ENCODE measurements around the gene F7. TPM values are rescaled to one million over a fixed set of nuclear protein-coding genes. Genes with fewer than 3 reads are reported as not detected.
"Not testable (repeated sequence)": the region's sequence is repeated elsewhere in the genome, so short reads cannot be mapped to it uniquely, and the experiment has no call there.

The F7 gene
- total RNA-seq, 1 donor from 2014 or later: not detected

DNA sequence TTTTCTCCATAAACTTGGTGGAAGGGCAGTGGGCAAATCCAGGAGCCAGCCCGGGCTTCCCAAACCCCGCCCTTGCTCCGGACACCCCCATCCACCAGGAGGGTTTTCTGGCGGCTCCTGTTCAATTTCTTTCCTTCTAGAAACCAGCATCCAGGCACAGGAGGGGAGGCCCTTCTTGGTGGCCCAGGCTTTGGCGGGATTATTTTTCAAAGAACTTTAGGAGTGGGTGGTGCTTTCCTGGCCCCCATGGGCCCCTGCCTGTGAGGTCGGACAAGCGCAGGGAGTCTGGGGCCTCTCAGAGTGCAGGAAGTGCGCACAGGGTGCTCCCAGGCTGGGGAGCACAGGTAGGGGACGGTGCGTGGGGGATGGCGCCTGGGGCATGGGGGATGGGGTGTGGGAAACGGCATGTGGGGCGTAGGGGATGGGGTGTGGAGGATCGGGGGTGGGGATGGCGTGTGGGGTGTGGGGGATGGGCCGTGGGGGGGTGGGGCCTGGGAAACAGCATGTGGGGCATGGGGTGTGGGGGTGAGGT lies 396 bp downstream of the F7 start:
- Histone ChIP-seq H3K27ac (no peak overlapping the region), H3K27me3 (ENCODE audit: low read depth) (peaks cover 19% of the 10 kb centered on the region), H3K4me3 (no peak overlapping the region), H3K9me3 (no peaks in the 10 kb centered on the region), H3K4me1 (peaks cover 15% of the 10 kb centered on the region), H3K36me3 (no peaks in the 10 kb centered on the region)
- intact Hi-C loops (cut with DNase I): no loop called here
- DNase-seq: no peak
- no peak for ATAC-seq
- TF ChIP-seq, protein P1, sequence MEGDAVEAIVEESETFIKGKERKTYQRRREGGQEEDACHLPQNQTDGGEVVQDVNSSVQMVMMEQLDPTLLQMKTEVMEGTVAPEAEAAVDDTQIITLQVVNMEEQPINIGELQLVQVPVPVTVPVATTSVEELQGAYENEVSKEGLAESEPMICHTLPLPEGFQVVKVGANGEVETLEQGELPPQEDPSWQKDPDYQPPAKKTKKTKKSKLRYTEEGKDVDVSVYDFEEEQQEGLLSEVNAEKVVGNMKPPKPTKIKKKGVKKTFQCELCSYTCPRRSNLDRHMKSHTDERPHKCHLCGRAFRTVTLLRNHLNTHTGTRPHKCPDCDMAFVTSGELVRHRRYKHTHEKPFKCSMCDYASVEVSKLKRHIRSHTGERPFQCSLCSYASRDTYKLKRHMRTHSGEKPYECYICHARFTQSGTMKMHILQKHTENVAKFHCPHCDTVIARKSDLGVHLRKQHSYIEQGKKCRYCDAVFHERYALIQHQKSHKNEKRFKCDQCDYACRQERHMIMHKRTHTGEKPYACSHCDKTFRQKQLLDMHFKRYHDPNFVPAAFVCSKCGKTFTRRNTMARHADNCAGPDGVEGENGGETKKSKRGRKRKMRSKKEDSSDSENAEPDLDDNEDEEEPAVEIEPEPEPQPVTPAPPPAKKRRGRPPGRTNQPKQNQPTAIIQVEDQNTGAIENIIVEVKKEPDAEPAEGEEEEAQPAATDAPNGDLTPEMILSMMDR (IDR thresholded peaks at IDR 0.05): no peak

DNA sequence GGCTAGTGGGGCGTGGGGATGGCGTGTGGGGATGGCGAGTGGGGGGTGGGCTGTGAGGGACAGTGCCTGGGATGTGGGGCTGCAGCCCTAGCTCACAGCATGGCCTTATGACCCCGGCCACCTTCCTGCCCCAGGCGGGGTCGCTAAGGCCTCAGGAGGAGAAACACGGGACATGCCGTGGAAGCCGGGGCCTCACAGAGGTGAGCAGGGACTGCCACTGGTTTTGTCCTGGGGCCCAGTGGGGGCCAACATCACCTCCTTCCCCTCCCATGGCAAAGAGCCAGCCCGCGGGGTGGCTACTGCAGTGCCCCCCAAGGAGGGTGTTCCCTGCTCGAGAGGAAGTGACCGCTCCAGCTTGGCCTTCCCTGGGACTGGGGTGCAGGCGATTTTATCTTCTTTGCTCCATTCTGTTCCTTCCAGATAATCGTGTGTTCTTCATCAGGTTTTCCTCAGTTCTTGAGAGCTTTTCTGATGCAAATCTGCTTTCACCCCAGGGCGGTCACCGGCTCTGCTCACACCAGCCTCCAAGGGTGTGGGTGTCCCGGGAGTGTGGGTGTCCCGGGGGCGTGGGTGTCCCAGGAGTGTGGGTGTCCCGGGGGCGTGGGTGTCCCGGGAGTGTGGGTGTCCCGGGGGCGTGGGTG lies 1.2 kb downstream of the F7 start:
- no peaks in the 10 kb centered on the region for H3K36me3 ChIP-seq
- intact Hi-C loops (cut with DNase I): no loop called here
- ATAC-seq: no peak
- H3K4me1 ChIP-seq: peaks cover 16% of the 10 kb centered on the region
- TF ChIP-seq, protein P1 (IDR thresholded peaks at IDR 0.05): no peak
- no peak overlapping the region for H3K27ac ChIP-seq
- no peak overlapping the region for H3K4me3 ChIP-seq
- H3K9me3 ChIP-seq: no peaks in the 10 kb centered on the region
- H3K27me3 ChIP-seq (ENCODE audit: low read depth): peaks cover 21% of the 10 kb centered on the region
- no peak for DNase-seq

- intact Hi-C loops (cut with DNase I); DNase-seq; ATAC-seq; H3K27ac ChIP-seq; H3K9me3 ChIP-seq; H3K4me3 ChIP-seq; H3K36me3 ChIP-seq: not testable (repeated sequence)
- peaks cover 16% of the 10 kb centered on the region for H3K4me1 ChIP-seq
- H3K27me3 ChIP-seq (ENCODE audit: low read depth): peaks cover 26% of the 10 kb centered on the region
Measured at GRCh38 chr13:113108521-113108920, 2.9 kb downstream of the F7 start.

DNA sequence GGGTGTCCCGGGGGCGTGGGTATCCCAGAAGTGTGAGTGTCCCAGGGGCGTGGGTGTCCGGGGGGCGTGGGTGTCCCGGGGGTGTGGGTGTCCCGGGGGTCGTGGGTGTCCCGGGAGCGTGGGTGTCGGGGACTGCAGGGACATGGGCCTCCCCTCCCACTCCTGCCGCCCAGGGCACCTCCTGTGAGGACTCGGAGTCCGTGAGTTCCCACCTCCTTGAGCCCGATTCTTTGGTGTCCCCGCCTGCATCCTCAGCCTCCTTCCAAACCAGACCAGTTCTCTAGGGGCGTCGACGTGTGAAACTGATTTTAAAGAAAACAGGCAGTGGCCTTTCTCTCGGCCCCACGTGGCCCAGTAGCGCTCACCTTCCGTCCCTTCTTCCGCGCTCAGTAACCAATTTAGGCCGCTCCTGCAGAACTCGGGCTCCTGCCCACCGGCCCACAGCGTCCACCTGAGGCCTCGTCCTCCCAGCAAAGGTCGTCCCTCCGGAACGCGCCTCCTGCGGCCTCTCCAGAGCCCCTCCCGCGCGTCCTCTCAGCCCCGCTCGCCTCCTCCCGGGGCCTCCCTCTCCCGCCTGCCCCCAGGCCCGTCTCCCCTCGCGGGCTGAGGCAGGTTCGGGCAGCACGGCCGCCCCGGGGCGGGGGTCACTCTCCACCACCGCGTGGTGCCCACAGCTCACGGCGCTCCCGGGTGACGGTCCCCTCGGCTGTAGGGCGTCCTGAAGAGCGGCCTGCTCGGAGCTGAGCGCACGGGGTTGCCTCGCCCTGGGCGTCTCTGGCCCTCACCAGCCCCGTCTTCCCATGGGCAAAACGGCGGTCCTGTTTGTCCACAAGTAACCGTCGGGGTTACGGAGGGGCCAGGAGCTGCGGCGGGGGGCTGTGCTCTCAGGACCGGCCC lies 3.8 kb downstream of the F7 start:
- Histone ChIP-seq H3K9me3 (no peaks in the 10 kb centered on the region), H3K36me3 (no peaks in the 10 kb centered on the region), H3K4me3 (peak overlapping the region; percentile 56), H3K4me1 (peaks cover 16% of the 10 kb centered on the region), H3K27ac (no peak overlapping the region), H3K27me3 (ENCODE audit: low read depth) (peaks cover 29% of the 10 kb centered on the region)
- TF ChIP-seq, protein P1 (IDR thresholded peaks at IDR 0.05): no peak
- DNase-seq (peak; percentile 41), ATAC-seq (peak; percentile 9 to 45)
- intact Hi-C loops (cut with DNase I): no loop called here

GRCh38 chr13:113110048-113110851 lies 4.7 kb downstream of the F7 start:
- TF ChIP-seq, protein P1 (IDR thresholded peaks at IDR 0.05): no peak
- intact Hi-C loops (cut with DNase I): no loop called here
- H3K36me3 ChIP-seq: no peaks in the 10 kb centered on the region
- no peaks in the 10 kb centered on the region for H3K9me3 ChIP-seq
- peak overlapping the region; percentile 56 for H3K4me3 ChIP-seq
- H3K27ac ChIP-seq: no peak overlapping the region
- H3K27me3 ChIP-seq (ENCODE audit: low read depth): peaks cover 33% of the 10 kb centered on the region
- peaks cover 16% of the 10 kb centered on the region for H3K4me1 ChIP-seq
- ATAC-seq: peak; percentile 46 to 49
- peak; percentile 49 for DNase-seq

Measured in lower lobe of right lung (tissue), 2 donors.